Fibroblast of the aortic adventitia (primary cell): Measurements from ENCODE around the gene CCDC30. TPM values are rescaled to one million over a fixed set of nuclear protein-coding genes. Genes with fewer than 3 reads are reported as not detected.
A peak's percentile ranks its signal among the peaks of the same experiment; 100 is the strongest.

Experiments used
- DNase-seq: peaks from one replicate; pipeline ENCODE4 v3.0.0-alpha.2; 2010; ENCODE audit warnings: low read depth
- H3K4me3 ChIP-seq: 2 replicates; pipeline ENCODE4 v1.5.1; 2011; ENCODE audit warnings: low read depth, mild to moderate bottlenecking, control low read depth, low read length, moderate library complexity
- total RNA-seq: library from RNA; depleted of rRNA; stranded (reverse); fragments of >200 nt; gene quantifications from 2 replicates; pipeline ENCODE4 v1.2.3, GENCODE V29; 2012; ENCODE audit warnings: low replicate concordance
- TF ChIP-seq, protein P1 (sequence below): IDR thresholded peaks from 2 replicates; pipeline ENCODE4 v1.5.1; 2011; ENCODE audit warnings: mild to moderate bottlenecking, low read length, control low read depth, inconsistent platforms; ENCODE audit not compliant: insufficient read depth

The CCDC30 gene
- total RNA-seq, 1 donor, result 1.4 TPM

- H3K4me3 ChIP-seq, result no peak overlapping the region
- TF ChIP-seq, protein P1, sequence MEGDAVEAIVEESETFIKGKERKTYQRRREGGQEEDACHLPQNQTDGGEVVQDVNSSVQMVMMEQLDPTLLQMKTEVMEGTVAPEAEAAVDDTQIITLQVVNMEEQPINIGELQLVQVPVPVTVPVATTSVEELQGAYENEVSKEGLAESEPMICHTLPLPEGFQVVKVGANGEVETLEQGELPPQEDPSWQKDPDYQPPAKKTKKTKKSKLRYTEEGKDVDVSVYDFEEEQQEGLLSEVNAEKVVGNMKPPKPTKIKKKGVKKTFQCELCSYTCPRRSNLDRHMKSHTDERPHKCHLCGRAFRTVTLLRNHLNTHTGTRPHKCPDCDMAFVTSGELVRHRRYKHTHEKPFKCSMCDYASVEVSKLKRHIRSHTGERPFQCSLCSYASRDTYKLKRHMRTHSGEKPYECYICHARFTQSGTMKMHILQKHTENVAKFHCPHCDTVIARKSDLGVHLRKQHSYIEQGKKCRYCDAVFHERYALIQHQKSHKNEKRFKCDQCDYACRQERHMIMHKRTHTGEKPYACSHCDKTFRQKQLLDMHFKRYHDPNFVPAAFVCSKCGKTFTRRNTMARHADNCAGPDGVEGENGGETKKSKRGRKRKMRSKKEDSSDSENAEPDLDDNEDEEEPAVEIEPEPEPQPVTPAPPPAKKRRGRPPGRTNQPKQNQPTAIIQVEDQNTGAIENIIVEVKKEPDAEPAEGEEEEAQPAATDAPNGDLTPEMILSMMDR, result no peak
- DNase-seq, result no peak
These were observed 13.8 kb upstream of the CCDC30 start for GRCh38 chr1:42449256-42449655.

DNA sequence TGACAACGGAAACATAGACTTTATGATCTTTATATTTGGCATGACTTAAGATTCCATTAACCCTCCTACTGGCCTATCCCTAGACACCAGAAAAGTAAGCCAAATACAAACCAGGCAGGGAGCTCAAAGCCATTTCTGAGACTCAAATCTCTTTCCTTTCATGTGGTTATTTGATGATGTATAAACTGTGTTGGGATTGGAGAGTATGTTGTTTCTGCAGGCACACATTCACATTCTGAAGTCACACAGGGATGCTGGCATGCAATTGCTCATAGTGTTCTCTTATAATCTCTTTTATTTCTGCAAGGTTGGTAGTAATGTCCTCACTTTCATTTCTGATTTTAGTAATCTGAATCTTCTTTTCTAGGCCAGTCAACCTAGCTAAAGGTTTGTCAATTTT lies 13.0 kb upstream of the CCDC30 start:
- DNase-seq, result no peak
- H3K4me3 ChIP-seq, result no peak overlapping the region
- TF ChIP-seq, protein P1, result no peak

GRCh38 chr1:42453386-42453785 lies 9.7 kb upstream of the CCDC30 start:
- TF ChIP-seq, protein P1, result no peak
- no peak for DNase-seq
- no peak overlapping the region for H3K4me3 ChIP-seq

DNA sequence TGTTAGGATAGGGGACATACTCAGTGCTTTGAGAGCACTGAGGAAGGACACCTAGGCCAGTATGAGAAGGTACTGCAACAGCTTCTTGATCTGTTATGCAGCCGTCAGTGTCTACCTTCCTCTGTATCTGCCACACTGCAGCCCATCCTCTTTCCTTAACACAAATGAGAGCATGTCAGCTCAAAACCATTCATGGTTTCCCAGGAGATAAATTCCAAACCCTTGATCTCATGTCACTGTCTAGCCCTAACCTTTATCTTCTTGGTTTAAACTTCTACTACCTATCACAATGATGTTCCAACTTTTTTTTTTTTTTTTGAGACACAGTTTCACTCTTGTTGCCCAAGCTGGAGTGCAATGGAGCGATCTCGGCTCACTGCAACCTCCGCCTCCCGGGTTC lies 8.7 kb upstream of the CCDC30 start:
- TF ChIP-seq, protein P1, result no peak
- H3K4me3 ChIP-seq, result no peak overlapping the region
- DNase-seq, result no peak

DNA sequence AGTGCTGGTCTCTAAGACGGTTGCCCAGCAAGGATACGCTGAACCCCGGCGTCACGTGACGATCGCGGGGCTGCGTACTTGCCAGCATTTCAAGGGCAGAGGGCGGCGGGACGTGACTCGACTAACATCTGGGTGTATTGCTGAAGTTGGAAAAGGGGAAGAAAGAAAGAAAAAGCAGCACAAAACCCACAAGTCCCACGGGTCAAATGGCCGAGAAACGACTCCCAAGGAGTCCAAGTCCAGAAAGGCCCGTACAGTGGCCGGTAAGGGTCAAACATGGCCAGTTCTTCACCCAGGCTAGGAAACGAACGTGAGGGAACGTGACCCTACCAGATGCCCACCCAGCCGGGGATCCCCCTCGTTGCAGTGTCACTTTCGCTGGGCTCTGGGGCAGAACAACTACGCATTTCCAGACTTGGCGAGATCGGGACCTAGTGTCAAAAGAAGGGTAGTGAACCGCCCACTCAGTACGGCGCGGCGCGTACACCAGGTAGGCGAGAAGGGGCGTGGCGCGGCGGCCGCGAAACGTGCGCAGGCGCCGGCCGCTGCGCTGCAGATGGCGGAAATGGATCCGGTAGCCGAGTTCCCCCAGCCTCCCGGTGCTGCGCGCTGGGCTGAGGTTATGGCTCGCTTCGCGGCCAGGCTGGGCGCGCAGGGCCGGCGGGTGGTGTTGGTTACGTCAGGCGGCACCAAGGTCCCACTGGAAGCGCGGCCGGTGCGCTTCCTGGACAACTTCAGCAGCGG lies 6.9 kb upstream of the CCDC30 start, which contains the start of the genes PPCS and ZMYND12:
PPCS (plus strand) TSS at position 534 of the 744 bp plus-strand sequence; CDS start at position 557, 23 bp downstream.
ZMYND12 (minus strand) TSS at position 13 of the 744 bp plus-strand sequence. CDS start 25 bp downstream, outside the sequence.
- TF ChIP-seq, protein P1, result peak; percentile 7
- peak within 1 kb of the TSS; percentile 78 for H3K4me3 ChIP-seq
- peak; percentile 89 for DNase-seq

DNA sequence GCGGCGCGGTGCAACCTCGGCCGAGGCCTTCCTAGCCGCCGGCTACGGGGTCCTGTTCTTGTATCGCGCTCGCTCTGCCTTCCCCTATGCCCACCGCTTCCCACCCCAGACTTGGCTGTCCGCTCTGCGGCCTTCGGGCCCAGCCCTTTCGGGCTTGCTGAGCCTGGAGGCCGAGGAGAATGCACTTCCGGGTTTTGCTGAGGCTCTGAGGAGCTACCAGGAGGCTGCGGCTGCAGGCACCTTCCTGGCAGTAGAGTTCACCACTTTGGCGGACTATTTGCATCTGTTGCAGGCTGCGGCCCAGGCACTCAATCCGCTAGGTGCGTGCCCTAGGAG lies 6.4 kb upstream of the CCDC30 start:
- DNase-seq, result peak; percentile 61
- TF ChIP-seq, protein P1, result no peak
- H3K4me3 ChIP-seq, result peak overlapping the region; percentile 78
